Mucosa of rectum (tissue), 2 donors: Measurements from ENCODE around the gene TMEM184A.

Experiments
- H3K27ac ChIP-seq, 2 donors: one replicate each; pipeline ENCODE4 v1.7.0; 2013; ENCODE audit warnings: inconsistent platforms in 2 of 2, low read depth in 2 of 2, low read length in 2 of 2
- H3K27me3 ChIP-seq, 2 donors: one replicate each; pipeline ENCODE4 v1.7.0; 2013; ENCODE audit warnings: low read length in 2 of 2; ENCODE audit not compliant: control insufficient read depth in 2 of 2, insufficient read depth in 2 of 2
- H3K36me3 ChIP-seq, 2 donors: one replicate each; pipeline ENCODE4 v1.7.0; 2013; ENCODE audit warnings: low read length in 2 of 2; ENCODE audit not compliant: control insufficient read depth in 2 of 2, insufficient read depth in 2 of 2
- H3K4me1 ChIP-seq, 2 donors: one replicate each; pipeline ENCODE4 v1.7.0; 2013; ENCODE audit warnings: low read length in 2 of 2, mild to moderate bottlenecking in 1 of 2; ENCODE audit not compliant: control insufficient read depth in 2 of 2, insufficient read depth in 2 of 2
- H3K4me3 ChIP-seq, 2 donors: one replicate each; pipeline ENCODE4 v1.7.0; 2013; ENCODE audit warnings: low read length in 2 of 2
- H3K9ac ChIP-seq, 2 donors: one replicate each; pipeline ENCODE4 v1.7.0; 2013; ENCODE audit warnings: low read length in 2 of 2, low read depth in 1 of 2, mild to moderate bottlenecking in 1 of 2
- H3K9me3 ChIP-seq, 2 donors: one replicate each; pipeline ENCODE4 v1.7.0; 2013; ENCODE audit warnings: low read length in 2 of 2; ENCODE audit not compliant: control insufficient read depth in 2 of 2
- donor health status: healthy.
- donor health status: Normal muscosa, but diverticular disease.

TMEM184A gene

DNA sequence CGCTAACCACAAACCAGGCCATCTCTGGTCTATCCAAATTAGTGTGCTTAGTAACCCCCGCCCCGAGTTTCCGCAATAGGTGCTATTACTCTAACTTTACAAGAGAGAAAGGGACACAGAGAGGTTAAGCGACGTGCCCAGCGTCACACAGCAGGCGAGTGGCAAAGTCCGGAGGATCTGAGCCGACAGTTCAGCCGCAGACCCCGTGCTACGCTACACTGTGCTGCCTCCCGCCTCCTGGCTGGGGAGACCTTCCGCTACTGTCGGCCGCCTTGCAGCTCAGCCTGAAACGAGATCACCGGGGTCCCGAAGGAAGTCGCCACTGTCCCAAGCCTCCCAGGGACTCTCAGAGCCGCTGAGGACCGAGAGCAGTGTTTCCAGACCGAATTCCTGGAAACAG, 52.6 kb downstream of the TMEM184A start:
- Histone ChIP-seq H3K36me3 (peaks cover 12 to 26% of the 10 kb centered on the region in 2 donors), H3K9ac (peak overlapping the region; percentile 65 to 79), H3K9me3 (no peaks in the 10 kb centered on the region), H3K4me3 (peak overlapping the region; percentile 89 to 91), H3K27ac (no peak overlapping the region), H3K4me1 (peaks cover 11 to 16% of the 10 kb centered on the region in 2 donors), H3K27me3 (no peaks in the 10 kb centered on the region)

DNA sequence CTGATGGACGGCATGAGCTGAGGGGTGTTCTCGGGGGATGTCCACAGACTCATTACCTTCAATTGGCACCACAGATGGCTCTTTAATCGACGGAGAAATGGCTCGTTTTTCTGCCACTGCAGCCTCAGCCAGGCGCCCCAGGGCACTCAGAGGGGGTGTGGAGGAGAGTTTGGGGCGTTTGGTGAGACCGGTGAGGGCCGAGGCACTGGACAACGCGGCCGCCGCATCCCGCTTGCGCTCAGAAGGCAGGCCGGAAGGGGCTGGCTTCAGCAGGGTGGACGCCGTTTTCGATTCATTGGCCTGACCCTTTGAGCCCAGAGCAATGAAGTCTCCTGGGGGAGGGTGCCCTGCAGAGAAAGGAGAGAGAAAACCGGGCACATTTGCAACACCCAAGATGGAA, 53.2 kb downstream of the TMEM184A start:
- H3K9me3 ChIP-seq = no peaks in the 10 kb centered on the region
- H3K27me3 ChIP-seq = no peaks in the 10 kb centered on the region
- peaks cover 11 to 16% of the 10 kb centered on the region in 2 donors for H3K4me1 ChIP-seq
- no peak overlapping the region for H3K27ac ChIP-seq
- H3K4me3 ChIP-seq = peak overlapping the region; percentile 89 to 91
- H3K9ac ChIP-seq = peak overlapping the region in 1 of 2 donors; percentile 65
- peaks cover 16 to 31% of the 10 kb centered on the region in 2 donors for H3K36me3 ChIP-seq

DNA sequence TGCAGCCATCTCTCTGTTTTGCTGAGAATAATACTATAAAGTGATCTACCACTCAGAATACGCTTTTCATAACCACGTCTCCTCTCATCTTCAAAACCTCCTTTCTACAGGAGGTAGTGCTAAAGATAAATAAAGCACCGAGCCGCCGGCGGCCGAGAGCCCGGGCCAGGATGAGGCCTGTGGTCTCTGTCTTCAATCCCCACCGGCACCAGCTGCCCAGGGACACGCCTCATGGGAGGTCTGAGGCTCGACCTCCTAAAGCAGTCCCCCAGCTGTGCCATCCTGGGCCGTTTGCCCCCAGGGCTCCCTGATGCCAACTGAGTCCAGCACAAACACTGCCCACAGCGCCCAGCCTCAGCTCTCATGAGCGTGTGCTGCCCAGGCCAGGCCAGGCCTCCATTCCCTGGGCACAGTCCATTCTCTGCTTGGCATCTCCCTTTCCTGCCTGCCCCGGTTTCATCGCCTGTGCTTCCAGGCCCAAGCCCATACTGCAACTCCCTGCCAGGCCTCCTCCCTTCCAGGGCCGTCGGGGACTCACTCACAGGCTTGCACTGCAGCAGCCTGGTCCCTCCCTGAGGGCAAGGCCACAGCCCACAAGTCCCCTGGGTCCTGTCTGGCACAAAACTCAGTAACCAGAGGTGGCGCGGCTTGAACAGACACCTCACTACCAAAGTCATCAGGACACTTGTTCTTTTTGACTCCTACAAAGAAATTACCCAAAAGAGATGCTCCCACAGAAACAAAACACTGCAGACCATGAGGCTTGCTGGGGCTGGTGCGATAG, 54.3 kb downstream of the TMEM184A start:
- no peak overlapping the region for H3K9ac ChIP-seq
- H3K27me3 ChIP-seq = no peaks in the 10 kb centered on the region
- H3K4me1 ChIP-seq = peaks cover 11% of the 10 kb centered on the region in 2 donors
- no peak overlapping the region for H3K27ac ChIP-seq
- peaks cover 27 to 40% of the 10 kb centered on the region in 2 donors for H3K36me3 ChIP-seq
- no peaks in the 10 kb centered on the region for H3K9me3 ChIP-seq
- H3K4me3 ChIP-seq = no peak overlapping the region

DNA sequence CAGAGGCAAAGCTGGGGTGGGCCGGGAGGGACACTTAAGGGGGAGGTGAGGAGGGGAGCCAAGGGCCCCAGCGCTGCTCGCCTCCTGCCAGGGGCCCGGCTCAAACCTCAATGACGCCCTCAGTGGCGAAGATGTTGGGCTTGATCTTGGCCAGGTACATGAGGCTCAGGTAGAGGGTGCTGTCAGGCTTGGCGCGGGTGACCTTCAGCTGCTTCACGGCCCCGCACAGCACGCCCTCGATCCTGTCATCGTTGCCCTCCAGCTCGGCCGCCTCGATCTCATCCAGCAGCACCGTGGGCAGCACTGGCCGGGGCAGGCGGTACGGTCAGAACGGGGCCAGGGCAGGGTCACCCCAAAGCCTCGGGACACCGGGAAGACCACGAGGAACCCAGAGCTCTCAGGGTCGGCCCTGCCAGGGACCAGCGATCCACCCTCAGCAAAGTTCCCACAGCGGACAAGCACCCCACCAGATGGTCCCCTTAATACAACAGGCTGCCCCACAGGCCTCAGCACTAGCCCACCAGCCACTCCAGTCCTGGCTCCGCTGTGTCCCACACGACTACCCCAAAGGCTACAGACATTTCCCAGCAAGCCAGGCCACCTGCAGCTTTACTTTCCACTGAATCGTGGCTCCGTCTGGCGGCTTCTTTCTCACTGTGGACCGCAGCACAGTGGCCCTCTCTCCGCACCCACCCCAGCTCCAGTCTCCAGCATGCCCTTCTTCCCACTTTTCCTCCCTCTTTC, 55.8 kb downstream of the TMEM184A start:
- peaks cover 38 to 45% of the 10 kb centered on the region in 2 donors for H3K36me3 ChIP-seq
- H3K4me1 ChIP-seq = peaks cover 8% of the 10 kb centered on the region in 2 donors
- no peaks in the 10 kb centered on the region for H3K27me3 ChIP-seq
- no peaks in the 10 kb centered on the region for H3K9me3 ChIP-seq
- H3K9ac ChIP-seq = no peak overlapping the region
- H3K4me3 ChIP-seq = no peak overlapping the region
- no peak overlapping the region for H3K27ac ChIP-seq

DNA sequence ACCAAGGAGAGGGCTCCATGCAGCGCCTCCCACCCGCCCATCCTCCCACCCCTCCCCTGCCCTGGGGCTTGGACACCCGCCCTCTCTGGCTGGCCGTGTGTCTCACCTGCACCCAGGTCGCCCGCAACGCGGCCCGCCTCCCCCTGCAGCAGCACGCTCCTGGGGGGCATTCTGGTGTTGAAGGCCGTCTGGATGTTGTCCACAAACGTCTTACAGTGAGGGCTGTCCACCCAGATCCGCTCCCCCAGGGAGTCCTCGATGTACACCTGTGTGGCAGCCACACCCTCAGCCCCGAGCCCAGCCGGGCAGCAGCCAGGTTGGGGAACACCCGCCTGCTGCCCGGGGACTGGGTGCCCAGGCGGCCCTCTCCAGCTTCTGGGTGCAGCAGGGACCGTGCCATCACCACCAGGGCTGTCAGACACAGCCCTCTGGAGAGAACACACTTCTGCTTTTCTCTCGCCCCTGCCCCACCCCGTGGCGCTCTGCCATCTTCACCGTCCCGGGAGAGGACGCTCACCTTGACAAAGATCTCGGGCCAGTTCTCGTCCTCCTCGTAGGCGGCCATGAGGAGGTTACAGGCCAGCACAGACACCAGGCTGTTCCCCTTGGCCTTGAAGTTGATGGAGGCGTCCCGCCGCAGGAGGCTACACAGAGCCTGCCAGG, 56.5 kb downstream of the TMEM184A start:
- H3K9ac ChIP-seq = no peak overlapping the region
- peaks cover 39 to 46% of the 10 kb centered on the region in 2 donors for H3K36me3 ChIP-seq
- no peak overlapping the region for H3K4me3 ChIP-seq
- H3K9me3 ChIP-seq = no peaks in the 10 kb centered on the region
- H3K27ac ChIP-seq = no peak overlapping the region
- H3K27me3 ChIP-seq = no peaks in the 10 kb centered on the region
- H3K4me1 ChIP-seq = peaks cover 8% of the 10 kb centered on the region in 2 donors

DNA sequence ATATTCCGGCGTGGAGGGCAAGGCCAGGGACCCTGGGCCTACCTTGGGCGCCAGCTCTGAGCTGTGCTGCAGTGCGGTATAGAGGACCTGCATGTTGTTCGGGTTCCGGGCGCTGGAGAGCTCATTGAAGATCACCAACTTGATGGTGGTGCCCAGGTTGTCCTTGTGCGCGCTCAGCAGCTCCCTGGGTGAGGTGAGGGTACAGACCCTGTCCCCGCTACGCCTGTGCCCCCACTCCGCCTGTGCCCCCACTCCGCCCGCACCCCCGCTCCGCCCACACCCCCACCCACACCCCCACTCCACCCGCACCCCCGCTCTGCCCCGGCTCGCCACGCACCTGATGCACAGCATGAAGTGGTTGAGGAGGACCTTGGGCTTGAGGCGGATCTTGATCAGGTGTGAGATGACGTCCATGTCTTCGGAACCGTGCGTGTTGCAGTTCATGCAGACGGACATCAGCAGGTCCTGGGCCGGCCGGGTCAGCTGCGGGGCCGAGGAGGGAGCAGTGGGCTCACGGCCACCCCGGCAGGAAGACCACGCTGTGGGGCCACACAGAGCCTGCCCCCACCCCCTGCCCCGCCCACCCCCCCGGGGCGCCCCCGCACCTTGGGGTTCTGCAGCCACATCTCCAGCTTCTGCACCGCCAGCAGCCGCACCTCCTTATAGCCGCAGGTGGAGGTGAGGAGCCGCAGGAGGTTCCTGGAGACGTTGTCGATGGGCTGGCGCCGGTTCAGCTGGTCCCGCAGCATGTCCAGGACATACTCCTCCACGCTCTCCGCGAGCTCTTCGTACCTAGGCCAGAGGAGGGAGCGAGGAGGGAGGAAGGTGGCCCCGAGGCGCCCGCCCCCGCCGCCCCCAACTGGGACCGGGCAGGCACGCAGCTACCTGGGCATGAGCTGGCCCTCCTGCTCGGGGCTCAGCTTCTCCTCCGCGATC, 57.4 kb downstream of the TMEM184A start:
- Histone ChIP-seq H3K9me3 (no peaks in the 10 kb centered on the region), H3K9ac (no peak overlapping the region), H3K36me3 (peaks cover 46 to 47% of the 10 kb centered on the region in 2 donors), H3K27ac (no peak overlapping the region), H3K27me3 (no peaks in the 10 kb centered on the region), H3K4me1 (peaks cover 8% of the 10 kb centered on the region in 2 donors), H3K4me3 (no peak overlapping the region)

DNA sequence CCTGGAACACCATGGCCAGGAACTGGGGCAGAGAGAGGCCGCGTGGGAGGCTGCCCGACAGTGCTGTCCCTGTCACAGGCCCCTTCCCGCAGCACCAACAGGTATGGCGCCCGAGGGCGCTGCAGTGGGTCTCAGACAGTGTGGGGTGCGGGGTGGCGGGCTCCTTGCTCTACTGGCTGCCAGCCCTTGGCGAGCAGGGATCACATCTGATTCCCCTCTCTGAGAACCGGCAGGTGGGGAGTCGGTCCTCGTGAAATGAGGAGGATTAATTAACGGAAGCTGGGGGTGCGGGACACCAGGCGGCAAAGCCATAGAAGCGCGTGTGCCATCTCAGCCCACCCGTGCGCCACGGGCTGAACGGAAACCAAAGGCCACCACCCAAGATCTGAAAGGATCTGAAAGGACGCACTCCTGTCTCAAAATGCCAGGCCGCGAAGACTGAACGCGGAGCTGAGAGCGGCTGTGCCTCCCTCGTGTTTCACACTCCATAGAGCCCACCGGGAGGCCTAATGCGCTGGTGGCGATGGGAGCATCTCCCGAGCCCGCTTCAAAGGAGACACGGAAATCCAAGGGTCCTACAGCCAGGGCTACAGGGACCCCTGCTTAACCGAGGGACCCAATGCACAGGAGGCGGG, 58.6 kb downstream of the TMEM184A start:
- no peaks in the 10 kb centered on the region for H3K4me1 ChIP-seq
- H3K9ac ChIP-seq = no peak overlapping the region
- H3K9me3 ChIP-seq = no peaks in the 10 kb centered on the region
- H3K36me3 ChIP-seq = peaks cover 48 to 51% of the 10 kb centered on the region in 2 donors
- no peak overlapping the region for H3K27ac ChIP-seq
- H3K27me3 ChIP-seq = no peaks in the 10 kb centered on the region
- no peak overlapping the region for H3K4me3 ChIP-seq

DNA sequence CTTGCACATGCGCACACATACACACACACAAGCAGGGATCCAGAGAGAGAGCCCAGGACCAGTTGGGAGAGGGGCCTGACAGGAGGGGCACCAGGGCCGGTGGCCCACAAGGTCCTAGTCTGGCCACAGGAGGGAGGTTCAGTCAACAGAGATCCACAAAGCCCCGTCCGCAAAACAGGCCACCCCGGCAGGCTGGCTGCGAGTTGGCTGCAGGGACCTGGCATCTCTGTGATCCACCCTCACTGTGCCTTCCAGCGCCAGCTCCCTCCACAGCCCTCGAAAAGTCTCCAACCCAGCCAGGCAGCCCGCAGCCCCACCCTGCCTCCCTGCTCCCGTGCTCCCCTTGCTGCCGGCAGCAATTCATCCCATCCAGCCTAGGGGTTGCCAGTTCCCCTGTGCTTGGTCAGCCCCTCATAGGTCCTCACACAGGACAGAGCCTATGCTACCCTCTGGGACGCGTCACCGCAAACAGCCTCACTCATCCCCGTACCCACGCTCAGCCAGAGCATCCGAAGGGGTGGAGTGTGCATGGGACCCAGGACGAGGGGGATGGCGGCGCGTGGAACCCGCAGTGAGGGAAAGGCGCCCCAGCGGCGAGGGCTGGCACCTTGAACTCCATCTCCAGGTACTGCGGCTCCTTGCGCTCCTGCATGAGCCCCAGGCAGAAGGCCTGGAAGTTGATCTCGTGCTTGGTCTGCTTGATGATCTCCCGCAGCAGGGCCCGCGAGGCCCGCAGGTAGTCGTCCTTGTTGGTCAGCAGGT, 59.3 kb downstream of the TMEM184A start:
- H3K36me3 ChIP-seq = peaks cover 50 to 55% of the 10 kb centered on the region in 2 donors
- H3K27me3 ChIP-seq = no peaks in the 10 kb centered on the region
- H3K9me3 ChIP-seq = no peaks in the 10 kb centered on the region
- no peak overlapping the region for H3K9ac ChIP-seq
- H3K4me3 ChIP-seq = no peak overlapping the region
- H3K4me1 ChIP-seq = no peaks in the 10 kb centered on the region
- H3K27ac ChIP-seq = no peak overlapping the region
